Measurements from ENCODE around the gene SPAG8. TPM values are rescaled to one million over a fixed set of nuclear protein-coding genes. Genes with fewer than 3 reads are reported as not detected.

Gene SPAG8
- total and polyA plus RNA-seq, 10 donors, result 1.1 to 4.5 (median 2.0) TPM

- intact Hi-C loops (cut with DNase I; ENCODE audit: low total_unique reads), result no loop called here
- H3K4me1 ChIP-seq, result peaks cover 14 to 71% (median 43%) of the 10 kb centered on the region in 6 donors
These were observed 20.8 kb upstream of the SPAG8 start for GRCh38 chr9:35832814-35833213.

GRCh38 chr9:35831040-35831439 is 19.0 kb upstream of the SPAG8 start:
- TF ChIP-seq POLR2AphosphoS5 (IDR thresholded peaks at IDR 0.05) (no peak), POLR2A (IDR thresholded peaks at IDR 0.05) (no peak)
- TF ChIP-seq, protein P1, sequence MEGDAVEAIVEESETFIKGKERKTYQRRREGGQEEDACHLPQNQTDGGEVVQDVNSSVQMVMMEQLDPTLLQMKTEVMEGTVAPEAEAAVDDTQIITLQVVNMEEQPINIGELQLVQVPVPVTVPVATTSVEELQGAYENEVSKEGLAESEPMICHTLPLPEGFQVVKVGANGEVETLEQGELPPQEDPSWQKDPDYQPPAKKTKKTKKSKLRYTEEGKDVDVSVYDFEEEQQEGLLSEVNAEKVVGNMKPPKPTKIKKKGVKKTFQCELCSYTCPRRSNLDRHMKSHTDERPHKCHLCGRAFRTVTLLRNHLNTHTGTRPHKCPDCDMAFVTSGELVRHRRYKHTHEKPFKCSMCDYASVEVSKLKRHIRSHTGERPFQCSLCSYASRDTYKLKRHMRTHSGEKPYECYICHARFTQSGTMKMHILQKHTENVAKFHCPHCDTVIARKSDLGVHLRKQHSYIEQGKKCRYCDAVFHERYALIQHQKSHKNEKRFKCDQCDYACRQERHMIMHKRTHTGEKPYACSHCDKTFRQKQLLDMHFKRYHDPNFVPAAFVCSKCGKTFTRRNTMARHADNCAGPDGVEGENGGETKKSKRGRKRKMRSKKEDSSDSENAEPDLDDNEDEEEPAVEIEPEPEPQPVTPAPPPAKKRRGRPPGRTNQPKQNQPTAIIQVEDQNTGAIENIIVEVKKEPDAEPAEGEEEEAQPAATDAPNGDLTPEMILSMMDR (IDR thresholded peaks at IDR 0.05 in 8 of 11, conservative IDR thresholded peaks at IDR 0.05 in 3 of 11), result no peak
- intact Hi-C loops (cut with DNase I; ENCODE audit: low total_unique reads), result no loop called here
- no peak overlapping the region for H3K27ac ChIP-seq
- H3K4me1 ChIP-seq, result peaks cover 14 to 76% (median 47%) of the 10 kb centered on the region in 6 donors
- no peak for DNase-seq
- no peaks in the 10 kb centered on the region for H3K27me3 ChIP-seq (replicated peaks in 1 of 7)
- no peaks in the 10 kb centered on the region for H3K36me3 ChIP-seq
- no peaks in the 10 kb centered on the region for H3K9me3 ChIP-seq
- H3K4me3 ChIP-seq, result no peak overlapping the region
- 86 to 94% (median 89%) methylated on average over 4 of the region's 4 CpGs for WGBS, 5 donors

More at GRCh38 chr9:35832814-35833213, 20.8 kb upstream of the SPAG8 start:
- H3K27ac ChIP-seq, result peak overlapping the region in 1 of 8 donors; percentile 65
- TF ChIP-seq, protein P1 (IDR thresholded peaks at IDR 0.05 in 8 of 11, conservative IDR thresholded peaks at IDR 0.05 in 3 of 11), result no peak
- H3K9me3 ChIP-seq, result no peaks in the 10 kb centered on the region
- 74 to 85% (median 76%) methylated on average over 5 of the region's 5 CpGs for WGBS, 5 donors
- no peak for DNase-seq
- H3K4me3 ChIP-seq, result no peak overlapping the region
- no peaks in the 10 kb centered on the region for H3K27me3 ChIP-seq (replicated peaks in 1 of 7)
- no peaks in the 10 kb centered on the region for H3K36me3 ChIP-seq

GRCh38 chr9:35829764-35830096 is 17.7 kb upstream of the SPAG8 start:
- WGBS, 5 donors, result 72 to 82% (median 81%) methylated on average over 2 of the region's 2 CpGs
- peaks cover 10 to 66% (median 40%) of the 10 kb centered on the region in 6 donors for H3K4me1 ChIP-seq

DNA sequence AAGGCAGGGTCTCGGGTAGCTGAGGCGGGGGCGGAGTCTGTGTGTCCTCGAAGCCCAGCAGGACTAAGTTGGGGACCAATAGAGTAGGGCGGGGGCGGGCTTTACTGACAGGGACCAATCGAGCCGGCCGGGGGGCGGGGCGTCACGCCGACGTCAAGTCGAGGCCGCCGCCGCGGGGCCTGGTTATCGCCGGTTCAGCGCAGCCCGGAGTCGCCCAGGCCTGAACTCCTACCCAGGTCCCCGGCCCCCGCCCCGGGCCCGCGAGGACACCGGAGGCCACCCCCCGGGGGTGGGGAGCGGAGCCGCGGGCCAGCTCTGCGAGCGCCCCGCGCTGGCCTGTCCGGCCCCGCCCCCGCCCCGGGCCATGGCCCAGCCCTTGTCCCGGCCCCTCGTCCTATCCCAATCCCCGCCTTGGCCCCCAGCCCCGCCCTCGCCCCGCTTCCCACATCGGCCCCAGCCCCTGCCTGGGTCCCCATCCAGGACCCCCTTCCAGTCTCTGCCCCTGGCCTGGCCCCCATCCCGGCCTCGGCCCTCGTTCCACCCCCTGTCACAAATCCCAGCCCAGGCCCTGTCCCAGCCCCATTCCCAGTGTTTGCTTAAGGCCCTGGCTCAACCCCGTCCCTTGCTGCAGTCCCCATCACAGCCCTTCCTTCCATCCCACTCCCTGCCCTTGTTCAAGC is 17.2 kb upstream of the SPAG8 start, which contains the start of gene TMEM8B:
Gene TMEM8B, plus strand, starts transcription at position 145 of the 680 bp plus-strand sequence. Its CDS starts 220 bp downstream, at position 365.
- no peaks in the 10 kb centered on the region for H3K36me3 ChIP-seq
- no peaks in the 10 kb centered on the region for H3K9me3 ChIP-seq
- peak; percentile 97 for DNase-seq
- H3K4me3 ChIP-seq, result peak within 1 kb of the TSS; percentile 54 to 85 (median 64)
- WGBS, 5 donors, result 1 to 3% (median 2%) methylated on average over 15 to 53 of the region's 53 CpGs
- no peaks in the 10 kb centered on the region for H3K27me3 ChIP-seq (replicated peaks in 1 of 7)
- intact Hi-C loops (cut with DNase I; ENCODE audit: low total_unique reads), result no loop called here
- TF ChIP-seq, protein P1 (IDR thresholded peaks at IDR 0.05 in 8 of 11, conservative IDR thresholded peaks at IDR 0.05 in 3 of 11), result peak in 1 of 11 experiments; percentile 6
- no peak for TF ChIP-seq POLR2A (IDR thresholded peaks at IDR 0.05)
- TF ChIP-seq POLR2AphosphoS5 (IDR thresholded peaks at IDR 0.05), result peak; percentile 42 to 77 (median 60)
- H3K4me1 ChIP-seq, result peaks cover 5 to 61% (median 35%) of the 10 kb centered on the region in 6 donors
- peak within 1 kb of the TSS; percentile 89 to 97 (median 94) for H3K27ac ChIP-seq

More at GRCh38 chr9:35829764-35830096, 17.7 kb upstream of the SPAG8 start:
- TF ChIP-seq POLR2A (IDR thresholded peaks at IDR 0.05) (no peak), POLR2AphosphoS5 (IDR thresholded peaks at IDR 0.05) (no peak)
- TF ChIP-seq, protein P1 (IDR thresholded peaks at IDR 0.05 in 8 of 11, conservative IDR thresholded peaks at IDR 0.05 in 3 of 11), result no peak
- DNase-seq, result no peak
- intact Hi-C loops (cut with DNase I; ENCODE audit: low total_unique reads), result no loop called here
- peak overlapping the region in 7 of 8 donors; percentile 54 to 85 (median 67) for H3K4me3 ChIP-seq
- H3K36me3 ChIP-seq, result no peaks in the 10 kb centered on the region
- H3K9me3 ChIP-seq, result no peaks in the 10 kb centered on the region
- H3K27me3 ChIP-seq (replicated peaks in 1 of 7), result no peaks in the 10 kb centered on the region
- H3K27ac ChIP-seq, result peak overlapping the region; percentile 89 to 97 (median 94)

Measured in spleen (tissue), 11 donors.